ENCODE results near the gene CTDNEP1.

DNA sequence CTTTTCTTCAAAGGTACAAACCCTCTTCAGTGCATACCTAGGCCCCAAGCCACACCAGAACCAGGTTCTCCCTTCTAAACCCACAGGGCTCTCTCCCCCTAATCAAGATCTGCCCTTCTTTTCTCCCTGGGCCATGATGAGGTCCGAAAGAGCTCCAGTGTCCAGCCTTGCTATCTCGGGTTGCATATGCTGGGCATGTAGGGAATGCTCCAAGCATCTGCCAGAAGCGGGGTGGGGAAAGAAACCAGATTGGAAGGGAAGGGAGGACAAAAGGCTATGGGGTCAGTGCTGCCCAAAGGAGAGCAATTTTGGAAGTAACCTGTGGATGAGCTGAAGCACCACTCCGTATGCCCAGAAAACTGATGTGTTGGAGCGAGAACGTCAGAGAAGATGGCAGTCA is 2.3 kb downstream of the CTDNEP1 start:
- TF ChIP-seq, protein P1, sequence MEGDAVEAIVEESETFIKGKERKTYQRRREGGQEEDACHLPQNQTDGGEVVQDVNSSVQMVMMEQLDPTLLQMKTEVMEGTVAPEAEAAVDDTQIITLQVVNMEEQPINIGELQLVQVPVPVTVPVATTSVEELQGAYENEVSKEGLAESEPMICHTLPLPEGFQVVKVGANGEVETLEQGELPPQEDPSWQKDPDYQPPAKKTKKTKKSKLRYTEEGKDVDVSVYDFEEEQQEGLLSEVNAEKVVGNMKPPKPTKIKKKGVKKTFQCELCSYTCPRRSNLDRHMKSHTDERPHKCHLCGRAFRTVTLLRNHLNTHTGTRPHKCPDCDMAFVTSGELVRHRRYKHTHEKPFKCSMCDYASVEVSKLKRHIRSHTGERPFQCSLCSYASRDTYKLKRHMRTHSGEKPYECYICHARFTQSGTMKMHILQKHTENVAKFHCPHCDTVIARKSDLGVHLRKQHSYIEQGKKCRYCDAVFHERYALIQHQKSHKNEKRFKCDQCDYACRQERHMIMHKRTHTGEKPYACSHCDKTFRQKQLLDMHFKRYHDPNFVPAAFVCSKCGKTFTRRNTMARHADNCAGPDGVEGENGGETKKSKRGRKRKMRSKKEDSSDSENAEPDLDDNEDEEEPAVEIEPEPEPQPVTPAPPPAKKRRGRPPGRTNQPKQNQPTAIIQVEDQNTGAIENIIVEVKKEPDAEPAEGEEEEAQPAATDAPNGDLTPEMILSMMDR (IDR thresholded peaks at IDR 0.05), result no peak
- TF ChIP-seq POLR2A (IDR thresholded peaks at IDR 0.05), result no peak
